ENCODE results near the gene TAS2R42.

The TAS2R42 gene

DNA sequence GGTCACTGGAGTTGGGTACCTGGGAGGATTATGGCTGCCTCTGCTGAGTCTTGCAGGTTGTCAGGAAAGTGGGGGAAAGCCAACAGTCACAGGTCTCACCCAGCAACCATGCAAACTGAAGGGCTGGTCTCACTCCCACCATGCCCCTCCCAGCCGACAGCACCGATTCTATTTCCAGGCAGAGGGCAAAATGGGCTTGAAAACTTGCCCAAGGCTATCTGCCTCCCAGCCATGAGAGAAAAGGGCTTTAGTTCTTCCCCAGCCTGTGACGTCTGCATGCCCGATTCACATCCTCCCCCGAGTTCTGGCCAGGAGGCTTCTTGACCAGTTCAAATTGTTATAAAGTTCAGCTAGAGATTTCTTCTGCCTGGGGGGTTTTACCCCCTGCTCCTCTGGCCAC lies 42.4 kb downstream of the TAS2R42 start:
- no peak for DNase-seq (ENCODE audit: low spot score)

- no peak for DNase-seq (ENCODE audit: low spot score)
Observed at GRCh38 chr12:11143352-11143751, 43.4 kb downstream of the TAS2R42 start.

DNA sequence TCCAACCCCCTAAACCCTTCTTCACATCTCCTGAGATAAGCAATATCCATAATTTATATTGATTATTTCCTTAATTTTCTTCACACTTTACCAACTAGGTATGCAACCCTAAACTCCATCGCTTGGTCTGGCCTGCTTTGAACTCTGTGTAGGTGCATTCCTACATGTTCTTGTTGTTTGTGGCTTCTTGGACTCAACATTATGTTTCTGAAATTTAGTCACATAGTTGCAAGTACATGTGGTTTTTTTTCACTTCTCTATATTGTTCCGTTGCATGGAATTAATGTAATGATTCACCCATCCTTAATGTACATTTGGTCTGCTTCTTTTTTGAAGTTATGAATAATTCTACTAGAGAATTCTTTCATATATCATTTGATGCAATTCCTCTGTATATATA lies 50.7 kb downstream of the TAS2R42 start:
- no peak for DNase-seq (ENCODE audit: low spot score)

Measured in D341Med (cell line).